ENCODE measurements around the gene CACNA1H. TPM values are rescaled to one million over a fixed set of nuclear protein-coding genes. Genes with fewer than 3 reads are reported as not detected.
"Not testable (repeated sequence)": the region's sequence is repeated elsewhere in the genome, so short reads cannot be mapped to it uniquely, and the experiment has no call there.

Gene CACNA1H
- total and polyA plus RNA-seq, 7 donors, result 1.8 to 5.9 (median 2.3) TPM

DNA sequence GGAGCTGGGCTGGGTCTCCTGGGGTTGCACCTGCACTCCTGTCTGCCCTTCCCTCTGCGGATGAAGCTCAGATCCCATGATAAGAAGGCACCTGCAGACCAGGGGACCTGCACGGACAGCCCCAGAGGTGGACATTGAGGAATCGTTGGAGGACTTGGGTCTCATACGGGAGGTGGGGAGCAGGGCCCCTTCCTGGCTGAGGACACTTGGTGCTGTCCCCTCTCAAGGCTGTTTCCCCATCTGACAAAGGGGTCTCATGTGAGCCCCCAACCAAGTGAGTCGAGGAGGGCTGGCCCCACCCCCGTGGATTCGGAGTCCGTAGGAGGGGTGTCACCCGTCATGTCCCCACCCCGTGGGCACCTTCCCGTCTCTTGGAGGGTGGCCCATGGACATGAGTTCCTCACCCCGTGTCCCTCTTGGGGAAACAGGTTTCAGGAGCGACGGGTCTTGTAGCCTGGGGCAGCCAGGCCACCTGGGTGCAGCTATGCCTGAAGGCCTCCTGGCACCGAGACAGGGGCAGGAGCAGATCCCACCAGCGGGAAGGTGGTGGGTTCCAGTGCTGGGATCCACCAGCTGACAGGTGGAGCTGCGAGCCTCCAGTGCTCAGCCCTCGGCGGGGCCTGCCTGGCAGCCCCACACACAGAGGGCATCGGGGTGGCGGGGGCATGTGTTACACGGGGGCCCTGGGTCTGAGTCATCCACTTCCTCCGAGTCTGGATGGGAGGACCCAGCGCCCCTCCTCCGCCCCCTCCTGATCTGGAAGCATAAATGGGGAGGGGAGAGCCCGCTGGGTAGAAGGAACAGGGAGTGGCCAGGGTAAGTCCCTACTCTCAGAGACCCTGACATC, 102.6 kb downstream of the CACNA1H start, which contains the start of gene TPSD1:
Gene TPSD1, plus strand, starts transcription at position 794 of the 847 bp plus-strand sequence. CDS start 212 bp downstream, outside the sequence.
- WGBS, 3 donors, result 62 to 67% (median 63%) methylated on average over 19 to 26 of the region's 26 CpGs
- ATAC-seq, result not testable (repeated sequence)
- DNase-seq, result peak in 1 of 2 donors; percentile 42

DNA sequence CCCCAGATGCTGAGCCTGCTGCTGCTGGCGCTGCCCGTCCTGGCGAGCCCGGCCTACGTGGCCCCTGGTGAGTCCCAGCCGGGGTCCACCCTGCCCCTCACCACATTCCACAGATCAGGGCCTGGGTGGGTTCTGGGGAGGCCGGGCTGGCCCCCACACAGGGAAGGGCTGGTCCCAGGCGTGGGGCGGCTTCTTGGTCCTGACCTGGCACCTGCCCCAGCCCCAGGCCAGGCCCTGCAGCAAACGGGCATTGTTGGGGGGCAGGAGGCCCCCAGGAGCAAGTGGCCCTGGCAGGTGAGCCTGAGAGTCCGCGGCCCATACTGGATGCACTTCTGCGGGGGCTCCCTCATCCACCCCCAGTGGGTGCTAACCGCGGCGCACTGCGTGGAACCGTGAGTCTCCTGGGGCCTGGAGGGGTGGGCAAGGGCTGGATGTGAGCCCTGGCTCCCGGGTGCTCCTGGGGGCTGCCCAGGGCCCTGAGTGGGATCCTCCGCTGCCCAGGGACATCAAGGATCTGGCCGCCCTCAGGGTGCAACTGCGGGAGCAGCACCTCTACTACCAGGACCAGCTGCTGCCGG, 103.5 kb downstream of the CACNA1H start:
- H3K4me3 ChIP-seq; intact Hi-C loops (cut with DNase I); H3K9me3 ChIP-seq; ATAC-seq; H3K27ac ChIP-seq; H3K36me3 ChIP-seq (ENCODE audit: insufficient read depth in 1 of 2, low read depth in 1 of 2); H3K4me1 ChIP-seq: not testable (repeated sequence)
- 73 to 80% (median 73%) methylated on average over 14 to 23 of the region's 23 CpGs for WGBS, 3 donors
- H3K27me3 ChIP-seq (ENCODE audit: insufficient read depth in 3 of 3, low read length in 2 of 3), result peaks cover 0 to 30% (median 14%) of the 10 kb centered on the region in 3 donors
- DNase-seq, result peak in 1 of 2 donors; percentile 36

More for the DNA sequence above, 102.6 kb downstream of the CACNA1H start, which contains the start of gene TPSD1:
- H3K36me3 ChIP-seq (ENCODE audit: insufficient read depth in 1 of 2, low read depth in 1 of 2); intact Hi-C loops (cut with DNase I); H3K4me3 ChIP-seq; H3K27ac ChIP-seq; H3K9me3 ChIP-seq; H3K4me1 ChIP-seq: not testable (repeated sequence)
- H3K27me3 ChIP-seq (ENCODE audit: insufficient read depth in 3 of 3, low read length in 2 of 3), result peaks cover 0 to 23% (median 12%) of the 10 kb centered on the region in 3 donors

DNA sequence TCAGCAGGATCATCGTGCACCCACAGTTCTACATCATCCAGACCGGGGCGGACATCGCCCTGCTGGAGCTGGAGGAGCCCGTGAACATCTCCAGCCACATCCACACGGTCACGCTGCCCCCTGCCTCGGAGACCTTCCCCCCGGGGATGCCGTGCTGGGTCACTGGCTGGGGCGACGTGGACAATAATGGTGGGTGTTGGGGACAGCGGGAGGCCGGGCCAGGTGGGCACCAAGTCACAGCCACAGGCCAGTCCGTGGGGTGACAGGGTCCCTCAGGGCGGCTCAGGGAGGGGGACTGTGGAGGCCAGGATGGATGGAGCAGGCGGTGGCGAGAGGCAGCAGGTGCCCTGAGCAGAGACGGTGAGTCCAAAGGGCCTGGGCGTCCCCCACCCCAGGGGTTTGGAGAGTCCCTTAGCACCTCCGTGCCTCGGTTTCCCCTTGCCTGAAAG, 104.0 kb downstream of the CACNA1H start:
- Histone ChIP-seq H3K9me3 (no peaks in the 10 kb centered on the region), H3K27ac (no peak overlapping the region), H3K27me3 (ENCODE audit: insufficient read depth in 3 of 3, low read length in 2 of 3) (peaks cover 0 to 35% (median 16%) of the 10 kb centered on the region in 3 donors), H3K4me3 (no peak overlapping the region), H3K36me3 (ENCODE audit: insufficient read depth in 1 of 2, low read depth in 1 of 2) (no peaks in the 10 kb centered on the region), H3K4me1 (no peaks in the 10 kb centered on the region)
- 75 to 77% (median 76%) methylated on average over 21 to 22 of the region's 22 CpGs for WGBS, 3 donors
- DNase-seq (peak in 1 of 2 donors; percentile 39), ATAC-seq (no peak)
- intact Hi-C loops (cut with DNase I), result no loop called here
- TF ChIP-seq, protein P1, sequence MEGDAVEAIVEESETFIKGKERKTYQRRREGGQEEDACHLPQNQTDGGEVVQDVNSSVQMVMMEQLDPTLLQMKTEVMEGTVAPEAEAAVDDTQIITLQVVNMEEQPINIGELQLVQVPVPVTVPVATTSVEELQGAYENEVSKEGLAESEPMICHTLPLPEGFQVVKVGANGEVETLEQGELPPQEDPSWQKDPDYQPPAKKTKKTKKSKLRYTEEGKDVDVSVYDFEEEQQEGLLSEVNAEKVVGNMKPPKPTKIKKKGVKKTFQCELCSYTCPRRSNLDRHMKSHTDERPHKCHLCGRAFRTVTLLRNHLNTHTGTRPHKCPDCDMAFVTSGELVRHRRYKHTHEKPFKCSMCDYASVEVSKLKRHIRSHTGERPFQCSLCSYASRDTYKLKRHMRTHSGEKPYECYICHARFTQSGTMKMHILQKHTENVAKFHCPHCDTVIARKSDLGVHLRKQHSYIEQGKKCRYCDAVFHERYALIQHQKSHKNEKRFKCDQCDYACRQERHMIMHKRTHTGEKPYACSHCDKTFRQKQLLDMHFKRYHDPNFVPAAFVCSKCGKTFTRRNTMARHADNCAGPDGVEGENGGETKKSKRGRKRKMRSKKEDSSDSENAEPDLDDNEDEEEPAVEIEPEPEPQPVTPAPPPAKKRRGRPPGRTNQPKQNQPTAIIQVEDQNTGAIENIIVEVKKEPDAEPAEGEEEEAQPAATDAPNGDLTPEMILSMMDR (IDR thresholded peaks at IDR 0.05), result no peak

DNA sequence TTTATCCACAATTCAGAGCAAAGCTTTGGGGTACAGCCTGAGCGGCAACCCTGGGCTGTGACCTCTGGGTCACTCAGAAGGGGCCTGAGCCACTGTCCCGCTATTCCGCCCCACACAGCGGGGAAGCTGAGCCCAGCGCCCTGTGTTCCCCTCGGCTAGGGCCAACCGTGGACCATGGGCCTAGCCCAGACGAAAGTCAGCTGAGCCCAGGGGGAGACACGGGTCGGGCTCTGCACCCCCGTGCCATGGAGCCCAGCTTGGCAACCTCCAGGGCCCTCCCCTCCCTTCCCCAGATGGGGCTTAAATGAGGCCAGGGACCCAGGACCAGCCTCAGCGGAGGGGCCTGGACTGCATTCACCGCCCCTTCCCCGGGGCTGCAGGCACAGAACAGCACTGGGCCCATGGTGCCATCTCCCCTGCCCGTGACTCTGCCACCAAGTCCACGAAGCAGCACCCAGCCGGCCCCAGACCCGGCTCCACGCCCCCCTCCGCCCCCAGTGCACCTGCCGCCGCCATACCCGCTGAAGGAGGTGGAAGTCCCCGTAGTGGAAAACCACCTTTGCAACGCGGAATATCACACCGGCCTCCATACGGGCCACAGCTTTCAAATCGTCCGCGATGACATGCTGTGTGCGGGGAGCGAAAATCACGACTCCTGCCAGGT, 104.8 kb downstream of the CACNA1H start:
- DNase-seq (peak in 1 of 2 donors; percentile 37), ATAC-seq (no peak)
- Histone ChIP-seq H3K36me3 (ENCODE audit: insufficient read depth in 1 of 2, low read depth in 1 of 2) (no peaks in the 10 kb centered on the region), H3K9me3 (no peaks in the 10 kb centered on the region), H3K27ac (no peak overlapping the region), H3K27me3 (ENCODE audit: insufficient read depth in 3 of 3, low read length in 2 of 3) (peaks cover 0 to 43% (median 16%) of the 10 kb centered on the region in 3 donors), H3K4me1 (no peaks in the 10 kb centered on the region), H3K4me3 (no peak overlapping the region)
- WGBS, 3 donors, result 65 to 72% (median 68%) methylated on average over 30 to 34 of the region's 34 CpGs
- TF ChIP-seq, protein P1 (IDR thresholded peaks at IDR 0.05), result no peak
- intact Hi-C loops (cut with DNase I), result no loop called here

DNA sequence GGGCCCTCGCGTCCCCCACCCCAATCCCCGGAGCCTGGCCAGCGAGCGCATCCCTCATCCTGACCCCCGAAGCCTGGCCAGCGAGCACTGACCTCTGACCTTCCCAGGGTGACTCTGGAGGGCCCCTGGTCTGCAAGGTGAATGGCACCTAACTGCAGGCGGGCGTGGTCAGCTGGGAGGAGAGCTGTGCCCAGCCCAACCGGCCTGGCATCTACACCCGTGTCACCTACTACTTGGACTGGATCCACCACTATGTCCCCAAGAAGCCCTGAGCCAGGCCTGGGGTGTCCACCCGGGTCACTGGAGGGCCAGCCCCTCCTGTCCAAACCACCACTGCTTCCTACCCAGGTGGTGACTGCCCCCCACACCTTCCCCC, 105.3 kb downstream of the CACNA1H start:
- Histone ChIP-seq H3K9me3 (no peaks in the 10 kb centered on the region), H3K27ac (no peak overlapping the region), H3K4me3 (no peak overlapping the region), H3K27me3 (ENCODE audit: insufficient read depth in 3 of 3, low read length in 2 of 3) (peaks cover 0 to 47% (median 16%) of the 10 kb centered on the region in 3 donors), H3K4me1 (no peaks in the 10 kb centered on the region), H3K36me3 (ENCODE audit: insufficient read depth in 1 of 2, low read depth in 1 of 2) (no peaks in the 10 kb centered on the region)
- DNase-seq (peak in 1 of 2 donors; percentile 43), ATAC-seq (no peak)
- TF ChIP-seq, protein P1 (IDR thresholded peaks at IDR 0.05), result no peak
- WGBS, 3 donors, result 59 to 66% (median 64%) methylated on average over 12 of the region's 12 CpGs
- intact Hi-C loops (cut with DNase I), result no loop called here
